ENCODE data around the gene SETD1A. TPM values are rescaled to one million over a fixed set of nuclear protein-coding genes. Genes with fewer than 3 reads are reported as not detected.
"Not testable (repeated sequence)": the region's sequence is repeated elsewhere in the genome, so short reads cannot be mapped to it uniquely, and the experiment has no call there.

Gene SETD1A
- total RNA-seq, 1 donor from 2014 or later = 3.2 TPM

GRCh38 chr16:31016018-31016417 lies 58.5 kb downstream of the SETD1A start:
- H3K4me1 ChIP-seq = no peaks in the 10 kb centered on the region
- no peak overlapping the region for H3K27ac Mint-ChIP-seq
- peaks cover 2% of the 10 kb centered on the region for H3K9me3 Mint-ChIP-seq
- no peak for TF ChIP-seq EZH2phosphoT487 (IDR thresholded peaks at IDR 0.05)
- TF ChIP-seq CTCF (IDR thresholded peaks at IDR 0.05) = peak; percentile 10
- peaks cover 20% of the 10 kb centered on the region for H3K27me3 Mint-ChIP-seq (ENCODE audit: insufficient read depth, low read depth)
- H3F3A ChIP-seq (ENCODE audit: low read depth) = no peaks in the 10 kb centered on the region
- peaks cover 5% of the 10 kb centered on the region for H3K4me1 Mint-ChIP-seq
- H3K9me3 ChIP-seq (ENCODE audit: low read depth) = no peaks in the 10 kb centered on the region
- H3K27ac ChIP-seq = no peak overlapping the region
- no peaks in the 10 kb centered on the region for H4K20me1 ChIP-seq (ENCODE audit: low read depth)
- H3K4me2 ChIP-seq = no peak overlapping the region
- DNase-seq (ENCODE audit: low spot score) = no peak
- H3K36me3 Mint-ChIP-seq = no peaks in the 10 kb centered on the region
- no peak overlapping the region for H2AFZ ChIP-seq (replicated peaks)
- no peak overlapping the region for H3K4me3 ChIP-seq
- H3K79me2 ChIP-seq (ENCODE audit: low read depth) = no peaks in the 10 kb centered on the region
- H3K4me3 Mint-ChIP-seq = peak overlapping the region; percentile 33
- H3K27me3 ChIP-seq = peaks cover 32% of the 10 kb centered on the region
- no peak overlapping the region for H3K9ac ChIP-seq
- no peaks in the 10 kb centered on the region for H3K36me3 ChIP-seq

GRCh38 chr16:31017756-31018155 lies 60.2 kb downstream of the SETD1A start:
- H3F3A ChIP-seq (ENCODE audit: low read depth); H3K79me2 ChIP-seq (ENCODE audit: low read depth); H2AFZ ChIP-seq (replicated peaks); DNase-seq (ENCODE audit: low spot score); H3K27ac ChIP-seq; H3K36me3 Mint-ChIP-seq; H3K4me3 Mint-ChIP-seq; H3K27ac Mint-ChIP-seq; H3K4me1 Mint-ChIP-seq; H3K9me3 Mint-ChIP-seq; H3K4me3 ChIP-seq; H3K36me3 ChIP-seq; H3K9ac ChIP-seq; H3K4me1 ChIP-seq; H3K4me2 ChIP-seq; H4K20me1 ChIP-seq (ENCODE audit: low read depth); H3K9me3 ChIP-seq (ENCODE audit: low read depth): not testable (repeated sequence)
- H3K27me3 Mint-ChIP-seq (ENCODE audit: insufficient read depth, low read depth) = peaks cover 13% of the 10 kb centered on the region
- H3K27me3 ChIP-seq = peaks cover 15% of the 10 kb centered on the region

GRCh38 chr16:31020536-31020935 lies 63.0 kb downstream of the SETD1A start:
- Mint-ChIP-seq H3K27ac (no peak overlapping the region), H3K4me3 (no peak overlapping the region), H3K9me3 (peaks cover 2% of the 10 kb centered on the region), H3K4me1 (no peaks in the 10 kb centered on the region), H3K27me3 (ENCODE audit: insufficient read depth, low read depth) (peaks cover 10% of the 10 kb centered on the region), H3K36me3 (no peaks in the 10 kb centered on the region)
- H2AFZ ChIP-seq (replicated peaks) = no peak overlapping the region
- H3K4me2 ChIP-seq = no peak overlapping the region
- no peaks in the 10 kb centered on the region for H4K20me1 ChIP-seq (ENCODE audit: low read depth)
- H3K9me3 ChIP-seq (ENCODE audit: low read depth) = no peaks in the 10 kb centered on the region
- no peak overlapping the region for H3K4me3 ChIP-seq
- no peaks in the 10 kb centered on the region for H3K79me2 ChIP-seq (ENCODE audit: low read depth)
- H3K27ac ChIP-seq = no peak overlapping the region
- H3F3A ChIP-seq (ENCODE audit: low read depth) = no peaks in the 10 kb centered on the region
- no peak for DNase-seq (ENCODE audit: low spot score)
- no peaks in the 10 kb centered on the region for H3K36me3 ChIP-seq
- TF ChIP-seq EZH2 (IDR thresholded peaks at IDR 0.05) = no peak
- TF ChIP-seq EZH2phosphoT487 (IDR thresholded peaks at IDR 0.05) = no peak
- no peak for TF ChIP-seq CTCF (IDR thresholded peaks at IDR 0.05)
- H3K9ac ChIP-seq = no peak overlapping the region
- no peaks in the 10 kb centered on the region for H3K4me1 ChIP-seq
- H3K27me3 ChIP-seq = no peaks in the 10 kb centered on the region

GRCh38 chr16:31022544-31023251 lies 65.1 kb downstream of the SETD1A start:
- H3K27ac ChIP-seq = no peak overlapping the region
- H2AFZ ChIP-seq (replicated peaks) = no peak overlapping the region
- no peak for TF ChIP-seq EZH2 (IDR thresholded peaks at IDR 0.05)
- TF ChIP-seq EZH2phosphoT487 (IDR thresholded peaks at IDR 0.05) = no peak
- no peak for TF ChIP-seq CTCF (IDR thresholded peaks at IDR 0.05)
- Mint-ChIP-seq H3K27me3 (ENCODE audit: insufficient read depth, low read depth) (peaks cover 7% of the 10 kb centered on the region), H3K9me3 (peaks cover 2% of the 10 kb centered on the region), H3K4me3 (no peak overlapping the region), H3K27ac (no peak overlapping the region), H3K4me1 (no peaks in the 10 kb centered on the region), H3K36me3 (no peaks in the 10 kb centered on the region)
- no peaks in the 10 kb centered on the region for H4K20me1 ChIP-seq (ENCODE audit: low read depth)
- no peaks in the 10 kb centered on the region for H3F3A ChIP-seq (ENCODE audit: low read depth)
- no peak overlapping the region for H3K9ac ChIP-seq
- no peak overlapping the region for H3K4me3 ChIP-seq
- H3K4me1 ChIP-seq = no peaks in the 10 kb centered on the region
- no peaks in the 10 kb centered on the region for H3K79me2 ChIP-seq (ENCODE audit: low read depth)
- H3K27me3 ChIP-seq = no peaks in the 10 kb centered on the region
- no peak overlapping the region for H3K4me2 ChIP-seq
- no peaks in the 10 kb centered on the region for H3K9me3 ChIP-seq (ENCODE audit: low read depth)
- DNase-seq (ENCODE audit: low spot score) = no peak
- H3K36me3 ChIP-seq = no peaks in the 10 kb centered on the region
